ENCODE results near the gene HYAL4.

- TF ChIP-seq CTCF (conservative IDR thresholded peaks at IDR 0.05; ENCODE audit: low read length) (no peak), EZH2phosphoT487 (IDR thresholded peaks at IDR 0.05; ENCODE audit: borderline replicate concordance, low read depth, low read length) (no peak)
Measured at GRCh38 chr7:123864012-123864411, 19.0 kb downstream of the HYAL4 start.
